Liver (tissue), 3 donors: Measurements from ENCODE around the gene AP5Z1.

ENCODE experiments used
- FOXA1 ChIP-seq: IDR thresholded peaks from 2 replicates; pipeline ENCODE4 v1.6.1; 2016; ENCODE audit warnings: antibody characterized with exemption
- GABPA ChIP-seq, 2 donors: IDR thresholded peaks in 1 of 2; conservative IDR thresholded peaks in 1 of 2; 2 replicates each; pipeline ENCODE4 v1.6.1; 2016; ENCODE audit warnings: antibody characterized with exemption in 2 of 2, mild to moderate bottlenecking in 1 of 2, moderate library complexity in 1 of 2
- MAX ChIP-seq: IDR thresholded peaks from 2 replicates; pipeline ENCODE4 v1.6.1; 2016; ENCODE audit warnings: antibody characterized with exemption
- REST ChIP-seq: IDR thresholded peaks from 2 replicates; pipeline ENCODE4 v1.6.1; 2016; ENCODE audit warnings: antibody characterized with exemption, mild to moderate bottlenecking
- RXRA ChIP-seq, 2 donors: IDR thresholded peaks; 2 replicates each; pipeline ENCODE4 v1.6.1; 2017 to 2018; ENCODE audit warnings: antibody characterized with exemption in 2 of 2, mild to moderate bottlenecking in 1 of 2
- SP1 ChIP-seq: IDR thresholded peaks from 2 replicates; pipeline ENCODE4 v1.6.1; 2018; ENCODE audit warnings: antibody characterized with exemption, mild to moderate bottlenecking
- TAF1 ChIP-seq: conservative IDR thresholded peaks from 2 replicates; pipeline ENCODE4 v1.6.1; 2016; ENCODE audit warnings: antibody characterized with exemption, mild to moderate bottlenecking
- TF ChIP-seq, protein P1 (sequence below): fragments of 150-350 bp; IDR thresholded peaks from 2 replicates; pipeline ENCODE4 v1.5.1; 2017; ENCODE audit warnings: improper control_type of control experiment, low read depth, low read length; ENCODE audit not compliant: missing input control
- donor health status: healthy.
- donor health status: healthy.

- TF ChIP-seq, protein P1, sequence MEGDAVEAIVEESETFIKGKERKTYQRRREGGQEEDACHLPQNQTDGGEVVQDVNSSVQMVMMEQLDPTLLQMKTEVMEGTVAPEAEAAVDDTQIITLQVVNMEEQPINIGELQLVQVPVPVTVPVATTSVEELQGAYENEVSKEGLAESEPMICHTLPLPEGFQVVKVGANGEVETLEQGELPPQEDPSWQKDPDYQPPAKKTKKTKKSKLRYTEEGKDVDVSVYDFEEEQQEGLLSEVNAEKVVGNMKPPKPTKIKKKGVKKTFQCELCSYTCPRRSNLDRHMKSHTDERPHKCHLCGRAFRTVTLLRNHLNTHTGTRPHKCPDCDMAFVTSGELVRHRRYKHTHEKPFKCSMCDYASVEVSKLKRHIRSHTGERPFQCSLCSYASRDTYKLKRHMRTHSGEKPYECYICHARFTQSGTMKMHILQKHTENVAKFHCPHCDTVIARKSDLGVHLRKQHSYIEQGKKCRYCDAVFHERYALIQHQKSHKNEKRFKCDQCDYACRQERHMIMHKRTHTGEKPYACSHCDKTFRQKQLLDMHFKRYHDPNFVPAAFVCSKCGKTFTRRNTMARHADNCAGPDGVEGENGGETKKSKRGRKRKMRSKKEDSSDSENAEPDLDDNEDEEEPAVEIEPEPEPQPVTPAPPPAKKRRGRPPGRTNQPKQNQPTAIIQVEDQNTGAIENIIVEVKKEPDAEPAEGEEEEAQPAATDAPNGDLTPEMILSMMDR, result no peak
- no peak for TF ChIP-seq TAF1
- TF ChIP-seq MAX, result no peak
- no peak for TF ChIP-seq FOXA1
- no peak for TF ChIP-seq SP1
- no peak for TF ChIP-seq REST
- TF ChIP-seq RXRA (IDR thresholded peaks at IDR 0.05), result no peak
- no peak for TF ChIP-seq GABPA (IDR thresholded peaks at IDR 0.05 in 1 of 2, conservative IDR thresholded peaks at IDR 0.05 in 1 of 2)
Measured at GRCh38 chr7:4762121-4763055, 13.0 kb upstream of the AP5Z1 start.
